IPS-NIHi7 (cell line): Measurements from ENCODE around the gene SFSWAP.
"Not testable (repeated sequence)": the region's sequence is repeated elsewhere in the genome, so short reads cannot be mapped to it uniquely, and the experiment has no call there.

Source experiments
- DNase-seq: peaks from one replicate; pipeline ENCODE4 v3.0.0; 2012; ENCODE audit warnings: mixed read lengths; ENCODE audit errors: extremely low spot score

Gene SFSWAP

GRCh38 chr12:131710464-131711457 is at the start of gene SFSWAP:
SFSWAP (plus strand) TSS chr12:131711090; CDS start chr12:131711230, 140 bp downstream.
- peak; percentile 78 for DNase-seq

- DNase-seq, result not testable (repeated sequence)
Measured at GRCh38 chr12:131661170-131661985, 49.5 kb upstream of the SFSWAP start.

GRCh38 chr12:131661986-131662288 is 49.0 kb upstream of the SFSWAP start:
- not testable (repeated sequence) for DNase-seq

GRCh38 chr12:131662346-131662745 is 48.5 kb upstream of the SFSWAP start:
- not testable (repeated sequence) for DNase-seq

- DNase-seq, result not testable (repeated sequence)
Measured at GRCh38 chr12:131665666-131666065, 45.2 kb upstream of the SFSWAP start.

GRCh38 chr12:131666486-131666885 is 44.4 kb upstream of the SFSWAP start:
- not testable (repeated sequence) for DNase-seq

GRCh38 chr12:131666978-131667601 is 43.8 kb upstream of the SFSWAP start:
- not testable (repeated sequence) for DNase-seq

- no peak for DNase-seq
Measured at GRCh38 chr12:131671276-131671675, 39.6 kb upstream of the SFSWAP start.

GRCh38 chr12:131671871-131672270 is 39.0 kb upstream of the SFSWAP start:
- DNase-seq, result no peak

- no peak for DNase-seq
Measured at GRCh38 chr12:131672311-131672940, 38.5 kb upstream of the SFSWAP start.

GRCh38 chr12:131672941-131673887 is 37.7 kb upstream of the SFSWAP start:
- DNase-seq, result no peak

- DNase-seq, result no peak
Measured at GRCh38 chr12:131673888-131674257, 37.0 kb upstream of the SFSWAP start.

- DNase-seq, result no peak
Measured at GRCh38 chr12:131674373-131674772, 36.5 kb upstream of the SFSWAP start.

GRCh38 chr12:131675126-131676080 is 35.5 kb upstream of the SFSWAP start:
- DNase-seq, result no peak

GRCh38 chr12:131676544-131676943 is 34.3 kb upstream of the SFSWAP start:
- no peak for DNase-seq

GRCh38 chr12:131677067-131677466 is 33.8 kb upstream of the SFSWAP start:
- not testable (repeated sequence) for DNase-seq

- DNase-seq, result no peak
Measured at GRCh38 chr12:131677699-131678098, 33.2 kb upstream of the SFSWAP start.

- not testable (repeated sequence) for DNase-seq
Measured at GRCh38 chr12:131678389-131679181, 32.3 kb upstream of the SFSWAP start.
